Thoracic aorta (tissue), 2 donors: Measurements from ENCODE around the gene RNASE13. TPM values are rescaled to one million over a fixed set of nuclear protein-coding genes. Genes with fewer than 3 reads are reported as not detected.
A peak's percentile ranks its signal among the peaks of the same experiment; 100 is the strongest.

Experiments
- ATAC-seq: fragments of 150-250 bp; one replicate; pipeline ENCODE4 v1.8.0; 2017; ENCODE audit warnings: low read depth; ENCODE audit not compliant: insufficient number of reproducible peaks, low FRiP score
- DNase-seq: peaks from one replicate; pipeline ENCODE4 v3.0.0-alpha.2; 2020; ENCODE audit warnings: low spot score
- H3K27ac ChIP-seq, 2 donors: fragments of 200-600 bp; sonication (generic); 1 replicate in 1 of 2; 2 replicates in 1 of 2; pipeline ENCODE4 v1.5.1; 2016; ENCODE audit warnings: mild to moderate bottlenecking in 2 of 2, moderate library complexity in 2 of 2
- H3K27me3 ChIP-seq: fragments of 200-600 bp; sonication (generic); replicated peaks from 2 replicates; pipeline ENCODE4 v1.6.0; 2016; ENCODE audit warnings: mild to moderate bottlenecking; ENCODE audit not compliant: insufficient read depth
- H3K36me3 ChIP-seq: fragments of 200-600 bp; sonication (generic); one replicate; pipeline ENCODE4 v1.5.1; 2016
- H3K4me1 ChIP-seq, 2 donors: fragments of 200-600 bp; sonication (generic); 1 replicate in 1 of 2; 2 replicates in 1 of 2; pipeline versions ENCODE4 v1.5.1 to v1.6.0; 2016; ENCODE audit warnings: low read depth in 2 of 2, mild to moderate bottlenecking in 1 of 2; ENCODE audit not compliant: control insufficient read depth in 1 of 2
- H3K4me3 ChIP-seq: fragments of 200-600 bp; sonication (generic); 2 replicates; pipeline ENCODE4 v1.5.1; 2016; ENCODE audit warnings: mild to moderate bottlenecking
- H3K9me3 ChIP-seq: fragments of 200-600 bp; sonication (generic); 2 replicates; pipeline ENCODE4 v1.5.1; 2016
- CTCF ChIP-seq: fragments of 200-600 bp; sonication (generic); IDR thresholded peaks from one replicate; pipeline ENCODE4 v1.5.1; 2019; ENCODE audit warnings: antibody characterized with exemption
- total RNA-seq, 2 donors: library from RNA; depleted of rRNA; stranded (reverse); fragments of >200 nt; gene quantifications; one replicate each; pipeline versions ENCODE4 v1.1.0 to v1.2.3, GENCODE V29; 2016

RNASE13 gene
- total RNA-seq, 2 donors from 2014 or later = not detected

- Histone ChIP-seq H3K36me3 (no peaks in the 10 kb centered on the region), H3K4me1 (no peaks in the 10 kb centered on the region), H3K9me3 (no peaks in the 10 kb centered on the region), H3K27ac (no peak overlapping the region), H3K27me3 (no peaks in the 10 kb centered on the region), H3K4me3 (no peak overlapping the region)
- ATAC-seq (no peak), DNase-seq (no peak)
- no peak for TF ChIP-seq CTCF
Observed at GRCh38 chr14:21033133-21033698, 1.4 kb downstream of the RNASE13 start.

GRCh38 chr14:21032326-21033132 is 2.1 kb downstream of the RNASE13 start:
- no peaks in the 10 kb centered on the region for H3K27me3 ChIP-seq
- TF ChIP-seq CTCF = no peak
- H3K4me3 ChIP-seq = no peak overlapping the region
- no peaks in the 10 kb centered on the region for H3K4me1 ChIP-seq
- no peaks in the 10 kb centered on the region for H3K9me3 ChIP-seq
- DNase-seq = no peak
- H3K27ac ChIP-seq = no peak overlapping the region
- ATAC-seq = no peak
- no peaks in the 10 kb centered on the region for H3K36me3 ChIP-seq

- H3K27me3 ChIP-seq = no peaks in the 10 kb centered on the region
- peaks cover 11 to 15% of the 10 kb centered on the region in 2 donors for H3K4me1 ChIP-seq
- H3K36me3 ChIP-seq = no peaks in the 10 kb centered on the region
- H3K27ac ChIP-seq = no peak overlapping the region
- no peak for TF ChIP-seq CTCF
- H3K4me3 ChIP-seq = no peak overlapping the region
- ATAC-seq (no peak), DNase-seq (no peak)
- no peaks in the 10 kb centered on the region for H3K9me3 ChIP-seq
Observed at GRCh38 chr14:21030531-21030930, 4.1 kb downstream of the RNASE13 start.

- H3K27ac ChIP-seq = no peak within 1 kb of the TSS
- ATAC-seq (no peak), DNase-seq (no peak)
- H3K4me1 ChIP-seq = peaks cover 11 to 15% of the 10 kb centered on the region in 2 donors
- H3K4me3 ChIP-seq = no peak within 1 kb of the TSS
- TF ChIP-seq CTCF = no peak
- no peaks in the 10 kb centered on the region for H3K27me3 ChIP-seq
- H3K36me3 ChIP-seq = no peaks in the 10 kb centered on the region
- H3K9me3 ChIP-seq = no peaks in the 10 kb centered on the region
Observed at GRCh38 chr14:21029917-21030316, 4.7 kb downstream of the RNASE13 start, which contains the start of gene TPPP2. Gene TPPP2, plus strand, starts transcription at chr14:21030217. Its CDS starts 365 bp downstream, at chr14:21030582.

DNA sequence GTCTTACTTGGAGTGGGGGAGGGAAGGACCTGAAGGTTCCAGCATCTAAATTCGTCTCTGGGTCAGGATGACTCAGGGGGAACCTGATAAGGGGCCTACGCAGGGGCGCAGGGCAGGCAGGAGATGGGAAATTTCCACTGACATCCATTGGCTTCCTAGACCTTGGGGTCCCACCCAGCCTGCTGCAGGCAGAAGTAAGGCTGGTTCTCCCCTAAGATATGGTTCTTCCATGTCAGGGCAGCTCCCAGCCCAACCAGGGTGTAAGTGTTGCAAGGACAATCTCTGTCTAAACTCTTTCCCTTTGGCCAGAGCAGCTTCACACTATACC is 7.7 kb downstream of the RNASE13 start:
- Histone ChIP-seq H3K4me1 (peaks cover 11 to 39% of the 10 kb centered on the region in 2 donors), H3K27me3 (no peaks in the 10 kb centered on the region), H3K27ac (peak overlapping the region; percentile 89 to 94), H3K4me3 (no peak overlapping the region), H3K9me3 (no peaks in the 10 kb centered on the region), H3K36me3 (no peaks in the 10 kb centered on the region)
- DNase-seq = no peak
- no peak for ATAC-seq
- no peak for TF ChIP-seq CTCF
